Measurements from ENCODE around the gene ZFYVE1.

GRCh38 chr14:73058224-73058921 is 31.5 kb upstream of the ZFYVE1 start, which contains the start of gene RBM25:
- TF ChIP-seq ATF7 (IDR thresholded peaks at IDR 0.05; ENCODE audit: low read depth) (peak; percentile 87), JUND (IDR thresholded peaks at IDR 0.05; ENCODE audit: low read depth, low read length) (peak; percentile 52; the same call in 1 of the 2 replicates), MAX (IDR thresholded peaks at IDR 0.05; ENCODE audit: low read depth, low read length) (peak; percentile 64), MTA3 (IDR thresholded peaks at IDR 0.05; ENCODE audit: borderline replicate concordance, low read length) (no peak; the same call in 1 of the 2 replicates), NKRF (conservative IDR thresholded peaks at IDR 0.05) (peak; percentile 85), ATF3 (IDR thresholded peaks at IDR 0.05; ENCODE audit: borderline replicate concordance, extremely low read depth, low read depth, low read length) (no peak), HDAC6 (IDR thresholded peaks at IDR 0.05; ENCODE audit: unreplicated experiment) (peak; percentile 81)

All from GM12878 (cell line).